ENCODE data around the gene OR2S2. TPM values are rescaled to one million over a fixed set of nuclear protein-coding genes. Genes with fewer than 3 reads are reported as not detected.

OR2S2 gene
- total and polyA plus RNA-seq, 2 of the 8 experiments (the other 6 are each of a cell fraction or from before 2014, with no cell fraction given): not detected

DNA sequence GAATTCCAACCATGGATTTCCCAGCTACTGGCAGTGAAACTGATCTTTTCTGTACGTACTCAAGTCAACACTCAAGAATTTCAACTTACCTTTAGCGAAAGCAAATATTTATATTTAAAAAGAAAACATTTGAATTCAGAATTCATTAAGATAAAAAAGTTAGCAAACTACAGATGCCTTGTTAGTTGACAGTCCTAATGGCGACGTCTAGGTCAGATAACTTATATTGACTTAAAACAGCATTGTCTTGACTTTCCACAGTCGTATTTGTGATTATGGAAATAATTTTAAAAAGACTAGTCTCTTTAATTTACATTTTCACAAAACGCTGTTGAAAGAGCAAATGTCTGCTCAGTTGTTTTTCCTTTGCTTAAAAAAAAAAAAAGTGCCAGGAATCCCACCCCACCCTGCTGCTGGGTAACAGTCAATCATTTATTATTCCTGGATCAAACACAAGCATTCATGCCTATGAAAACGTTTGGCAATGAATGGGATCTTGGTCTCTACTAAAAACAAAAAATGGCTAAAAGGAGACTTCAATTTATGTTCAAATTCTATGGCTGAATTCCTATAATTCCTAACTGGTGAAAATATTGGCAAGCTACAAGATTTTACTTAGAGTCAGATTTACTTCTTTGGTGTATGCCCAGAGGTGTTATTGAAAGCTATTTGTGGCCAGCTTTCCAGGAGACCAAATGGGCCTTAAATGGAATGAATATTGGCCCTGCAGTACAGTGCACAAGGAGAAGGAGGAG lies 22.0 kb downstream of the OR2S2 start (continued):
- TF ChIP-seq KDM4A (IDR thresholded peaks at IDR 0.05; ENCODE audit: low read depth, low read length, severe bottlenecking): no peak
- TF ChIP-seq TEAD4 (IDR thresholded peaks at IDR 0.05; ENCODE audit: low read depth, low read length): no peak
- no peak for TF ChIP-seq ASH2L (IDR thresholded peaks at IDR 0.05; ENCODE audit: low read length)

Measured in H1 (cell line).